NCI-H446 treated with DMSO at 0.1 percent for 48 hours (cell line): ENCODE results near the gene AVPR1A.
"Not testable (repeated sequence)": the region's sequence is repeated elsewhere in the genome, so short reads cannot be mapped to it uniquely, and the experiment has no call there.

Experiments used
- DNase-seq: peaks from one replicate; lab custom pipeline; 2025; lab: John Stamatoyannopoulos, UW

Gene AVPR1A

DNA sequence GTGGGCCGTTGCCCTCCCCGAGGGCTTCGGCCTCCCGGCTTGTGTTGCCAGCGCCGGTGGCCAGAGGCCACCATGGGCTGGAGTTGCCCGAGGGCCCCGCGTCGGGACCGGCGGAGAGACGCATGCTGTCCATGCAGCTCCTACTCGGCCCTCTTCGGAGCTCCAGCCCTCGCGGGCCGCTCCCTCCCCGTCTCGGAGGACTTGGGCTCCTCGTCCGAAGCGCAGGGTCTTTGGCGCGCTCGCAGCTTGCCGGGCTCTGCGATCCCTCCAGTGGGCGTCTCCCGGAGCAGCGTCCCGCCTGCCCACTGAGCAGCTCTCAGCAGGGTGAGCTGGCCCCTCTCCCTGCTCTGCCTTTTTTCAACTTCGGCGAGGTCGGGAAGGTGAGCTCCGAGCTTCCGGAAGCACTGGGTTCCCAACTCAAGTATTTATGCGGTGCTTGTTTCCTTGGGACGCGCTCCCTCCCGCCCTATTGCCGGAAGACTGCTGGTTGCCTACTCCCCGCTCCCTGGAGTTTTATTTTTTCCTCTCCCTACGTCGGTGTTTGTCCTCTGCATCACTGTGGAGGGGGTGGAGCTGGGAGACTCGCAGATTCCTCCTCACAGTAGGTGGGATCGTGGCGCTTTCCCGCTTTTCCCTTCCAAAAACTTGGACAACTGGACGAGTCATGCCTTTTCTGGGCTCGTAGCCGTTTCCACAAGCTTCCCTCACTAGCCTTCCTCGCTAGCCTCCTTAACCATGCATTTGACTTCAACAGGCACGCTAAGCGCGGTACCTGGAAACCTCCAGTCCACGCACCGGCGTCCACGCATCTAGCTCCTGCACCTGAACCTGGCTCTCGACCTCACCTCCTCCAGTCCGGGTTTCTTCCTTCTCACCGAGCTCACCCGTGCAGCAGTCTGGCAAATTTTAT is at the start of gene AVPR1A:
Gene AVPR1A, minus strand, starts transcription at position 489 of the 910 bp plus-strand sequence. Its CDS starts 365 bp downstream, at position 124.
- DNase-seq, result no peak

DNA sequence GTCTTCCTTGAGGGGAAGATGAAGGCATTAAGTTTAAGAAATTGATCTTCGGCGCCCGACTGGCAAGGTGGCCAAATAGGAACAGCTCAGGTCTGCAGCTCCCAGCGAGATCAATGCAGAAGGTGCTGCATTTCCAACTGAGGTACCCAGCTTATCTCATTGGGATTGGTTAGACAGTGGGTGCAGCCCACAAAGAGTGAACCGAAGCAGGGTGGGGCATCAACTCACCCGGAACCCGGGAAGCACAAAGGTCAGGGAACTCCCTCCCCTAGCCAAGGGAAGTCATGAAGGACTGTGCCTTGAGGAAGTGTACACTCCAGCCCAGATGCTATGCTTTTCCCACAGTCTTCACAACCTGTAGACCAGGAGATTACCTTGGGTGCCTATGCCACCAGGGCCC is 45.2 kb upstream of the AVPR1A start:
- DNase-seq, result no peak

DNA sequence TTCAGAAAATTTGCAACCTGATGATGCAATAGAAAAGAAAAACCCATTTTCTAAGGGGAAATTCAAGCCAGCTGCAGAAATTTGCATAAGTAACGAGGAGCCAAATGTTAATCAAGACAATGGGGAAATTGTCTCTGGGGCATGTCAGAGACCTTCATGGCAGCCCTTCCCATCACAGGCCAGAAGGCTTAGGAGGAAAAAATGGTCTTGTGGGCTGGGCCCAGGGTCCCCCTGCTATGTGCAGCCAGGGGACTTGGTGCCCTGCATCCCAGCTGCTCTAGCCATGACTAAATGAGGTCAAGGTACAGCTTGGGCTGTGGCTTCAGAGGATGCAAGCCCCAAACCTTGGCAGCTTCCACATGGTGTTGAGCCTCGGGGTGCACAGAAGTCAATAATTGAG is 28.2 kb upstream of the AVPR1A start:
- no peak for DNase-seq

DNA sequence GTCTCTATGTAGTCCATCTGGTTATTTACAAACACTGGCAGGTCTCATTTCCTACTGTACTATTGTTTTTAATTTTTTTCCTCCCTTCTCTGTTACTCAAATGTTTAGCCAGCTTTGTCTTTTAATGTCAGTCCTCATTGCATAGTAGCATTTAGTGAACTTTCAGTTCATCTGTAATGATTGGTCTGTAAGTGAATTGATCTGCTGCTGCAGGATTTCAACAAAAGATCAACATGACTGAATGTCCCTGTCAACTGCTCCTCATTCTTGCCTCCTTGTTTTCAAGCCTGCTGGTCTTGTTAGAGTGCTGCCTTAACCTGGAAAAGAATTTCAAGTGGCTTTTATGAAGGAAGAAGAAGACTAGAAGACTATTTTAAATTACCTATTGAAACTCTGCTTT is 19.3 kb upstream of the AVPR1A start:
- DNase-seq, result no peak

DNA sequence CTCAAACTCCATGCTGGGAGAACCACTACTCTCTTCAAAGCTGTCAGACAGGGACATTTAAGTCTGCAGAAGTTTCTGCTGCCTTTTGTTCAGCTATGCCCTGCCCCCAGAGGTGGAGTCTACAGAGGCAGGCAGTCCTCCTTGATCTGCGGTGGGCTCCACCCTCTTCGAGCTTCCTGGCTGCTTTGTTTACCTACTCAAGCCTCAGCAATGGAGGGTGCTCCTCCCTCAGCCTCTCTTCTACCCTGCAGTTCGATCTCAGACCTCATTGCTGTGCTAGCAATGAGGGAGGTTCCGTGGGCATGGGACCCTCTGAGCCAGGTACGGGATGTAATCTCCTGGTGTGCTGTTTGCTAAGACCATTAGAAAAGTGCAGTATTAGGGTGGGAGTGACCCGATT is 16.7 kb upstream of the AVPR1A start:
- DNase-seq, result not testable (repeated sequence)

DNA sequence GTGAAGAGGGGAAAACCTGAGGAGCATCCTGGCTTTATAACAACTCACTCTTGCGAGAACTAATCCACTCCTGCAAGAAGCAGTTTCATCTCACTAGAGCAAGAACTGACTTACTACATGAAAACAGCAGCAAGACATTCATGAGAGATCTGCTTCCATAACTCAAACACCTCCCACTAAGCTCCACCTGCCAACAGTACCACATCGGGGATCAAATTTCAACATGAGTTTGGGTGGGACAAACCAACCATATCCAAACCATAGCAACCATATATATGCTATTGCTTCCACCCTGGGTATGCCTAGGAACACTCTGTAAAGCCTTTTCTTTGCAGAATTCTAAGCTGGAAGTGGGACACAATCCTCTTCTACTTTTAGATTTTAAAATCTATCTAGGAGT is 13.9 kb upstream of the AVPR1A start:
- no peak for DNase-seq

DNA sequence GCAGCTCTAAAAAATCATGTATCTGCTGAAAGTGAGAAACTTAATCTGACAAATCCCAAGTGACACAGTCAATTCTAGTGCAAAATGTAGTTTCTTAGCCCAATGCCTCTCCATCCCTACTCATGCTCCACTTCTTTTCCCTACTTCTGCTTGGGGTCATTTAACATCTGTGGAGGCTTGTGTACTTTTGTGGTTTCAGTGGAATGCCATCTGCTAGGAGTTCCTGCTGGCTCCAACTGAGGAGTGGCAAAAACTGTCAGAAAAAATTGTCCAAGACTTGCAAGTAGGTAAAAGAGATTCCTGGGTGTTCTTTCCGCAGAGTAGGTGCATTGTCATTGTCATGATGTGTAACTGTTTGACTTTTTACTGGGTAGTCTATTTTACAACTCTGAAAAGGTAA is 12.5 kb upstream of the AVPR1A start:
- DNase-seq, result no peak

DNA sequence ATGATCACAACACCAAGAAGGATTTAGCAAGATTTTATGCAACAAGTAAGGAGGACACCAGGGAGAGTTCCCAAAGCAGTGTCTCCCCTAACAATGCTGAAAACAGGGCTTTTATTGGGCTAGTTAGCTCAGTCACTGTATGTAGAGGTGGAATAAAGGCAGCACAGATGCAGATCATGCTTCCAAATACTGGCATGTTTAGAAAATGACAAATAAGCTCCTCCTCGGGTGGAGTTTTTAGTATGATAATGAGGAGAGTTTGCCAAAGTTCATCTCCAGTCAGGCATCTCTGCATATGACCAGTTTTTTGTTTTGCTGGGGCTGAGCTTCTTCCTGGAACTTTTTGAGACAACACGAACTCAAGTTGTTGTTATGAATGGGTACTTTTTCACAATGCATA is 4.4 kb upstream of the AVPR1A start:
- DNase-seq, result no peak

DNA sequence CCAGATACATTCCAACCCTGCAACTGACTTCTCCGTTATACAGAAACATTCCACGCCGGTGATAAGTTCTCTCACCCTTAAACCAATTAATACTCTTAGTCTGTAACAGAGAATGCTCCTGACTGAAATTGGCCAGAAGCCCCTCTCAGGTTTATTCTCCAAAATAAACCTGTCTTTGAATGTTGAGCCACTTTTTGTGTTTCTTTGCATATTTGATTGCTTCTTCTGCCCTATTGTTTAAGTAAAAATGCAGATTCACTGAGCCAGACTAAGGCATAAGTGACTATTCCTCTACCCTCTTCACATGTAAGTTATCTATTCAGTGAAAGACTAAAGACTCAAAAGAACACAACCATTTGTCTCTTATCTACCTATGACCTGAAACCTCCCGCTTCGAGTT is 3.6 kb upstream of the AVPR1A start:
- no peak for DNase-seq

DNA sequence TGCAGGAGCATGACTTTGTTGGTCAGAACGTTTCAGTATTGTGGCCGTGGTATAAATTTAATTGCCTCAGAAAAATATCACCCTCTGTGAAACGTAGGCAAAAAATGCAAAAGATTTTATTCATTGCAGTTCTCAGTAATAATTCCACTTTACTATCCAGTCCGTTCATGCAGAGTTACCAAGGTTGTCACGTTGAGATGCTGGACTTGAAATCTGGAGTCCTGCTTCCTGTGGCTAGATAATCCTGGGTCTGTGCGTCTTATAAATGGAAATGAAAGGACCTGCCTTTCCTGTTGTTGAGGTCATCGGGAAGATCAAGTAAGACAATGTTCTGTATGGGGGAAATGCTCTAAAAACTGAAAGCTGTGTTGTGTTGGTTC is 1.3 kb upstream of the AVPR1A start:
- DNase-seq, result no peak

DNA sequence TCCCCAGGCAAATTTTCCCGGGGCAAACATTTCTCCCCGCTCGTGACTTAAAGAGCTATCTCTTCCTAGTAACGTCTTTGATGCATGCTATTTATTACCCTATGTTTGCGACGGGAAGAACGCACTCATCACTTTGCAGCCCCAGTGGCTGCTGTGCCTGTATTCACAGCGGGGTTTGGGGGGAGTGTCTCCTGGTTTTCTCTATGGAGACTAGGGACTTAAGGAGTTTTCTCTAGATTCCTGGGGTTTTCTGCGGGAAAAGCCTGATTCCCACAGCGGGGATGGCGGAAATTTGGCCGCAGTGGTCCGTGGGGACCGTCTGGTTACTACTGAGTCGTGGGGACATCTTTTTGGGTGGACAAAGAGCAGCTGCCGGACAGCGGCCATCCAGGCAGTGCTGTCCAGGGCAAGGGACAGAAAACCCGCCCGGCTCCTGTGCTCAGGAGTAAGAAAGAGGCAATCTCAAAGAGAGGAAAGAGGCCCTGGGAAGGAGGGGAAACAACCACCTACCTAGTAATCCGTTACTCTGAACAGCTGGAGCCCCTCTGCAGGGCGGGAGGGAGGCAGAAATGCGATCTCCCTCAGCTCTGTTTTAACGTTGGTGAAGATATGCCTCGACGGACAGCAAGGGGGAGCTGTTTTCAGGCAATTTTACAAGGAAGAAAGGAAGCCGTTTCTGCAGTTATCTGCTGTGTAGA is 771 bp upstream of the AVPR1A start:
- no peak for DNase-seq

DNA sequence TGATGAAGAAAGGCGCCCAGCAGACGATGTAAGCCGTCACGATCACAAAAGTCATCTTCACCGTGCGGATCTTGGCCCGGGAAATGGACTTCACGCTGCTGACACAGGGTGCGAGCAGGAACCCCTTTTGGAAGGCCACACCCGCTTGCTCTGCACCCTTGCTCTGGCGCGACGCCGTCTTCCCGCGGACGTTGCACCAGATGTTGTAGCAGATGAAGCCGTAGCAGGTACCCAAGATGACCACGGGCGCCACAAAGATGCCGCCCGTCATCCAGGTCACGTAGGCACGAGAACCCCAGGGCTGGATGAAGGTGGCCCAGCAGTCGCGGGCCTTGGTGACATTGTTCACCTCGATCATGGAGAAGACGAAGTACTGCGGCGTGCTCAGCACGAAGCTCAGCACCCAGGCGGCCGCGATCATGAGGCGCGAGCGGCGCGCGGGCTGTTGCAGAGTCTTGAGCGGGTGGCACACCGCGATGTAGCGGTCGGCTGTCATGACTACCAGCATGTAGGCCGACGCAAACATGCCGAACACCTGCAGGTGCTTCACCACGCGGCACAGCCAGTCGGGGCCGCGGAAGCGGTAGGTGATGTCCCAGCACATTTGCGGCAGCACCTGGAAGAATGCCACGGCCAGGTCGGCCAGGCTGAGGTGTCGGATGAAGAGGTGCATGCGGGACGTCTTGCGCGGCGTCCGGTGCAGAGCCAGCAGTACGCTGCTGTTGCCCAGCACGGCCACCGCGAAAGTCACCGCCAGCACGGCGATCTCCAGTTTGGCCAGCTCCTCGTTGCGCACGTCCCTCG is 890 bp downstream of the AVPR1A start:
- no peak for DNase-seq

DNA sequence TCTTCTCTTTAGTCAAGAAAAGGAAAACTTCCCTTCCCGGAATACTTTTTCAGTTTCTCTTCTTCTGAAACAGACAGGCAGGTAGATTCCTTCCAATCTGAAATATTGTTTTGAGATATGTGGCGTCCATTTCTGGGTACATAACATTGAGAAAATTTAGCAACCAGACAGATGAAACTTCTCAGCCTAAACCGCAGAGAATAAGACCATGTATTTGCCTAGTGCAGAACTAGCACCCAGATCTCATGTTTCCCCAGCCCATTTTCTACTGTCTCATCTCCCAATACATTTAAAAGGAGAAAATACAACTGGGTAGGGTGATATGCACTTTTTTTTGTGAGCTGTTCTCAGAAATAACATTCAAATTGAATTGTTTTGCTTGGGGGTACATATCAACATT is 6.4 kb downstream of the AVPR1A start:
- no peak for DNase-seq

DNA sequence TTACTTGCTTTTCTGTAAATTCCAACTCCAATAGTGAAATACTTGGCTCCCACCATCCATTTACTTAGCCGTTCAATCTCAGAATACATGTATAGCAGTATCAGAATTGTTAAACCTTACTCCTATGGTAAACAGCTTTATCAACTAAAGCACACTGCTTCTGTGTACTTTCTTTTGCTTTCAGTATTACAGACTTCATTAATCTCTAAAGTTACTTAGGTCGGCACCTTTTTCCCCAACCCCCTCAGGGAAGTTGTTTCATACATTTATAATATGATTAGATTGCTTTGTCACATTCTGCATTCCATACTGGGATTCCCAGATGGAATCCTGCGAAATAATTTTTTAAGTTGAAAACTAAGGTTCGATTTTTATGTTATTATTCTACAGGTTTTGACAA is 12.5 kb downstream of the AVPR1A start:
- no peak for DNase-seq

DNA sequence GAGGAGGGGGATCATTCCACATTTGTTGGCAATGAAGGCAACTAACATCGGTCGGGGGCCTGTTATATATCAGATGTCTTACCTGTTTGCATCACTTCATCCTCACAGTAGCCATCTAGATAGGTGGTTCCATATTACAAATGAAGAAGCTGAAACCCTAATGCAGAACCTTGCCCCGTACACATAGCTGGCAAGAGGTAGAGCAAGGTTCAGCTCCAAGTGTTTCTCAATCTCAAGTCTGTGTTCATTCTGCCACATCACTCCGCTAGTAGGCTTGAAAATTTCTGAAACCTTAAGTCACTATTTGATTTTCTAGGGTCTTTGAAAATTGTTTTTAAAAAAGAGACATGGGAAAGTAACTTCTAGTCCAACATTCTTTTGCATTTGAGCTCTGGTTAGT is 17.0 kb downstream of the AVPR1A start:
- DNase-seq, result no peak

DNA sequence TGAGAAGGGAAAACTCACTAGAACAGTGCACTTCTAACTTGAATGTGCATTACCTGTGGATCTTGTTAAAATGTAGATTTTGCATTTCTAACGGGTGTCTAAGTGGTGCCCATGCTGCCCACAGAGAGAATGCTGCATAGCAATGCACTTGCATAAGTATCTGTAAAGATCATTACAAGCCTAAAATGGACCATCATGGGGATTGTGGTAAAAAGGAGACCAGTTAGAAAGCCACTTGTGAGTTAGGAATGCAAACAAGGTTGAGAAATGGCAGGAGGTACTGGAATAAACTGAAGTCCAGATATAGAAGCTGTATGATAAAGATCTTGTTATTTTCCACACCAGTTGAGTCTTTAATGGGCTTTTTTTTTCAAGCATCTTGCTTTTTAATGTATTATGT is 18.8 kb downstream of the AVPR1A start:
- DNase-seq, result no peak

DNA sequence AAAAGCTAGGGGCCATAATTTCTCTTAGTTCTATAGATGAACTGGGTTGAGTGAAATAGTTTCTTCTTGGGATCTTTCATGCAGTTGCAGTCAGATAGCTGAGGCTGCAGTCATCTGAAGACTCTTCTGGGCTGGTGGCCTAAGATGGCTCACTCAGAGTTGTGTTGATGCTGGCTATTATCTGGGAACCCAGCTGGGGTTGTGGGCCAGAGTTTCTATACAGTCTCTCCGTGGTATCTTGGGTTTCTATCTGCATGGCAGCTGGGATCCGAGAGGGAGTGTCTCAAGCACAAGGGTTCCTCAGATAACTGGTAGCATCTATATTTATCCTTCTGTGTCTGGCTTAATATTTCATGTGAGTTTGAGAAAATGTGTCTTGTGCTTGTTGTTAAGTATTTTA is 21.1 kb downstream of the AVPR1A start:
- no peak for DNase-seq

DNA sequence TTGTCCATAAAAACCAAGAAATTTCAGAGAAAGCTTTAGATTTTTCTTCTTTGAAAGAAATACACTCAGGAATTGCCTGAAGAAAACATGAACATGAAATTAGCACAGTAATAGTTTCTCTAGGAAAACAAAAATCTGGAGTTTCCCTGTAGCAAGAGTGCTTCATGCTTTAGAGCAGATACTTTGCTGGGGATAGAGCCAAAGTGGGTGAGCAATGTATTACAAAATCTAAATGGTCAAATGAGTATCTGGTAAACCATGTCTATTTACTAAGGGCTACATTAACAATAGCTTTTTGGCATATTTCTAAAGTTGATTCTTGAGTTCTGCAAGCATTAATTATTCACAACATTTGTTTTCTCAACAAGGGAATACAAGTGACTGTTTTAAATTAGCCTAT is 26.2 kb downstream of the AVPR1A start:
- no peak for DNase-seq

DNA sequence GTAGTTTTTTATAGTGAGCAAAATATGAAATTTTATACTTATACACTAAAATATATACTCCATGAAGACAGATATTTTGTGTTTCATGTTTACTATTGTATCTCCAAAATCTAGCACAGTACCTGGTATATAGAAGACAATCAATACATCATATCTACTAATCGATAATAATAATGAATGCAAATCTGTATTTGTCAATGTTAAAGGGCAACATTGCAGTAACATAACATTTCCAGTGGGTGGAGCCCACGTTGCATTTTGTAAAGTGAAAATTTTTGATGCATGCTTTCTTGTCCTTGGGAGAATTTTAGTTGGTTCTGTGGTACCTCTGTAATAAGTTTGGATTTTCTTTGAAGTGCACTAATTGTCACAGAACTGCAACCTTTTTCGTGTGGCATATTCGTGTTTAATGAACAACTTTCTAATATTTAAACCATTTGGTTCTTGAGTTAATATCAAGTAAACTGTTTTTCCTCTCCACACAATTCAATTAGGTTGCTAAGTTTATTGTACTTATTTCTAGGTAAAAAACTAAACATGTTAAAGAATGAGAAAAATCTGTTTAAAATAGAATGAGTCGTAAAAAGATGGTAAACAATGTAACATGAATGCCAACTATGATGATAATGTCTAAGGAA is 47.4 kb downstream of the AVPR1A start:
- no peak for DNase-seq

DNA sequence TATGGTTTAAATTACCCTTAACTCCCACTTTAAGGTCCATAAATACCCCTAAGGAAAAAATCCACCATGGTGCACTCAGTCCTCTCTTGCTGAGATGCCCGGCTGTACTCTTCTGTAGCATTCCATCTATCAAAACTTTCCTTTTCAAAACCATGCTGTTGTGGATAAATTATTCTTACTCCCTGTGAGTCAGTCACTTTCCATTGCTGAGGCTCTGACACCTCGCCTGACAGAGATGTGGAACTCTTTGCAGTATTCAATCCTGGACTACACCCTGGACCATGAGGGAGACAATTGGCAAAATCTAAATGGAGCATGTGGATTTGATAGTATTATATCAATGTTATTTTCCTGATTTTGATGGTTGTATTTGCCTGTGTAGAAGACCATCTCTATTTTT is 49.1 kb downstream of the AVPR1A start:
- no peak for DNase-seq

DNA sequence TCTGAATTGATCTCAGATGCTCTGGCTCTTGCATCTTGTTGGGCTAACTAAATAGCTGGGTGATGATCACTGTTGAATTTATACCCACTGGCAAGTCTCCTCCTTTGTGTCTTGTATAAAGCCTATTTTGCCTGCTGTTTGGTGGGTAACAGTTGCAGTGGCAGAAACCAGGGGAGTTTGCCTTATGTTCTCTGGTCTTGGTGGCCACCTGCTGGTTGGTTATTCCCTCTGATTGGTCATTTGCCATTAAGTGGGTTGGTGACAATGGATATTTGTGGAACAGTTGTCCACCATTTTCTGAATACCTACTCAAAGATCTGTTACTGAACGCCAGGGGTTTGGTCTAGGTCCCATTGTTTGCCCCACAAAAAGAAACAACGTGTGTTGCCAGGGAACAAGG is 52.1 kb downstream of the AVPR1A start:
- DNase-seq, result no peak

DNA sequence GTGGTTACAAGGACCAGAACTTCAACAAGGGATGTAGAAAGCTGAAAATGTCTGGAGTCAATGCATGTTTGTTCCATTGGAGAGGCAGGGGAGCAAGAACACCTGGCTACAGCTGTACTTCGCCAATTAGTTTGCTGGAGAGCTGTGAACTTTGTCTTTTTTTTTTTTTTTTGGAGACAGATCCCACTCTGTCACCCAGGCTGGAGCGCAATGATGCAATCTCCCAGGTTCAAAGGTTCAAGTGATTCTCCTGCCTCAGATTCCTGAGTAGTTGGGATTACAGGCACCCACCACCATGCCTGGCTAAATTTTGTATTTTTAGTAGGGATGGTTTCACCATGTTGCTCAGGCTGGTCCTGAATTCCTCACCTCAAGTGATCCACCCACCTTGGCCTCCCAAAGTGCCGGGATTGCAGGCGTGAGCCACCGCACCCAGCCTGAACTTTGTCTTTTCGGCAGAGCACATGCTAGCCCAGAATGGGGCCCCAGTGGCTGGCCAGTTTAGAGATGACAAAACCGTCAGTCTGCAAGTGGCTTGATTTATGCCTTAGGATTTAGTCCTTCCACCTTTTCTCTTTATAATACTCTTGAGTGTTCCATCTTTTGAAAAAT is 55.5 kb downstream of the AVPR1A start:
- no peak for DNase-seq
